ENCODE data around the gene OR2AG1.

GRCh38 chr11:6736495-6737121 is 46.2 kb upstream of the OR2AG1 start:
- TF ChIP-seq CTCF (IDR thresholded peaks at IDR 0.05) = no peak
- TF ChIP-seq RFX5 (IDR thresholded peaks at IDR 0.05; ENCODE audit: low read length) = no peak
- no peak for TF ChIP-seq POLR2AphosphoS5 (IDR thresholded peaks at IDR 0.05; ENCODE audit: low read depth, low read length)
- no peak for TF ChIP-seq MAX (IDR thresholded peaks at IDR 0.05; ENCODE audit: low read depth)
- TF ChIP-seq CHD2 (IDR thresholded peaks at IDR 0.05; ENCODE audit: low read length, partially characterized antibody) = no peak
- no peak for TF ChIP-seq RCOR1 (IDR thresholded peaks at IDR 0.05; ENCODE audit: low read length)
- no peak for TF ChIP-seq USF1 (IDR thresholded peaks at IDR 0.05; ENCODE audit: borderline replicate concordance, low read depth)
